ENCODE measurements around the gene CKMT2. TPM values are rescaled to one million over a fixed set of nuclear protein-coding genes. Genes with fewer than 3 reads are reported as not detected.

The CKMT2 gene
- total and polyA plus RNA-seq, 2 experiments from 2014 or later: 5.0 to 7.8 TPM

DNA sequence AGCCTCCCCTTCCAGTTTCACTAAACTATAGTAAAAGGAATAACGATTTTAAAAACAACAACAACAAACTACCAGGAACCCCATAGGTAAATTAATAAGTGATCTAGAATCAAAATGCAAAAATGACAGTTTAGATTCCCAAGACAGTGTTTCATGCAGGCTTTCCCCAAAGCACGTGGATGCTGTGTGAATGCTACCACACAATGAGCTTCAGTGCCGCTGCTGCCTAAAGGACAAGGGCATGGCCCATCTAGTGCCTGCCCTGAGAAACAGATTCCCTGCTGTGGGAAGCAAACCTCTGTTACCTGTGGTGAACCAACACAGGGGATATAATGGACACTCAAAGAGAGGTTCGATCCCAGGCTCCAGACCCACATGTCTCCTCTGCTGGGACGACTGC lies 23.7 kb upstream of the CKMT2 start:
- Histone ChIP-seq H3K79me2 (no peaks in the 10 kb centered on the region), H3K4me3 (no peak overlapping the region), H3K9me2 (replicated peaks; ENCODE audit: insufficient read depth) (no peaks in the 10 kb centered on the region), H3K9me3 (ENCODE audit: low read depth) (no peaks in the 10 kb centered on the region), H3K4me2 (no peak overlapping the region), H2AFZ (no peak overlapping the region), H3K27ac (no peak overlapping the region), H3K4me1 (ENCODE audit: insufficient read depth) (no peaks in the 10 kb centered on the region), H4K20me1 (ENCODE audit: insufficient read depth, poor library complexity, severe bottlenecking) (no peaks in the 10 kb centered on the region), H3K27me3 (no peaks in the 10 kb centered on the region), H3K36me3 (replicated peaks; ENCODE audit: insufficient read depth, low read depth) (no peaks in the 10 kb centered on the region)
- TF ChIP-seq, protein P1, sequence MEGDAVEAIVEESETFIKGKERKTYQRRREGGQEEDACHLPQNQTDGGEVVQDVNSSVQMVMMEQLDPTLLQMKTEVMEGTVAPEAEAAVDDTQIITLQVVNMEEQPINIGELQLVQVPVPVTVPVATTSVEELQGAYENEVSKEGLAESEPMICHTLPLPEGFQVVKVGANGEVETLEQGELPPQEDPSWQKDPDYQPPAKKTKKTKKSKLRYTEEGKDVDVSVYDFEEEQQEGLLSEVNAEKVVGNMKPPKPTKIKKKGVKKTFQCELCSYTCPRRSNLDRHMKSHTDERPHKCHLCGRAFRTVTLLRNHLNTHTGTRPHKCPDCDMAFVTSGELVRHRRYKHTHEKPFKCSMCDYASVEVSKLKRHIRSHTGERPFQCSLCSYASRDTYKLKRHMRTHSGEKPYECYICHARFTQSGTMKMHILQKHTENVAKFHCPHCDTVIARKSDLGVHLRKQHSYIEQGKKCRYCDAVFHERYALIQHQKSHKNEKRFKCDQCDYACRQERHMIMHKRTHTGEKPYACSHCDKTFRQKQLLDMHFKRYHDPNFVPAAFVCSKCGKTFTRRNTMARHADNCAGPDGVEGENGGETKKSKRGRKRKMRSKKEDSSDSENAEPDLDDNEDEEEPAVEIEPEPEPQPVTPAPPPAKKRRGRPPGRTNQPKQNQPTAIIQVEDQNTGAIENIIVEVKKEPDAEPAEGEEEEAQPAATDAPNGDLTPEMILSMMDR (IDR thresholded peaks at IDR 0.05; ENCODE audit: poor library complexity): no peak
- WGBS (ENCODE audit: low lambda C conversion rate, missing lambda C conversion rate): 93% methylated on average over 5 of the region's 5 CpGs
- no peak for DNase-seq (ENCODE audit: low spot score)

DNA sequence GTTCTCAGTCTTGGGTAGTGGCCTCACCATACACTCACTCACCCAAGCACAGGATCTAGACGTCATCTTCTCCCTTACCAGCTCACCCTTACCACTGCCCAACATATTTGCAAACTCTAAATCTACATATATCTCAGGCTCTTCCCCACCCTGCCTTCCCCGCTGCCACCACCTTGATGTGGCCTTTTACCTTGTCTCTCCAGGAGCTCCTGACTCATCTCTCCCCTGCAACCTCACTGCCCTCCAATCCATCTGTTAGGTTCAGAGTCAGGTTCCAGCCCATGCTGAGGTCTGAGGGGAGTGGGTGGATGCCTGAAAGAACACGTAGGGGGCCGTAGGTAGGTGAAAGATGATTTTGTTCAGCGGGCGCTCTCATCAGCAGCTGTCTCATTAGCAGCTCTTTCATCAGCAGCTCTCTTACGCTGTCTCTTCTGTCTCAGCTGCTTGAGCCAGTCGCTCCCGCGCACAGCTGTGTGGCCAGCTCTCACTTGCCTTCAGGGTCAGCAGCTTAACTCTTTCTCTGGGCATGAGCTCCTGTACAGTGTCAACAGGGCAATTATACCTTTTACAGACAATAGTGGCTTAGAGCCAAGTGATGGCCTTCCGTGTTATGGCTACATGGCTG lies 23.1 kb upstream of the CKMT2 start:
- Histone ChIP-seq H3K4me2 (no peak overlapping the region), H3K4me1 (ENCODE audit: insufficient read depth) (no peaks in the 10 kb centered on the region), H3K27ac (no peak overlapping the region), H4K20me1 (ENCODE audit: insufficient read depth, poor library complexity, severe bottlenecking) (no peaks in the 10 kb centered on the region), H3K79me2 (no peaks in the 10 kb centered on the region), H3K27me3 (no peaks in the 10 kb centered on the region), H3K4me3 (no peak overlapping the region), H3K36me3 (replicated peaks; ENCODE audit: insufficient read depth, low read depth) (no peaks in the 10 kb centered on the region), H3K9me3 (ENCODE audit: low read depth) (no peaks in the 10 kb centered on the region), H2AFZ (no peak overlapping the region), H3K9me2 (replicated peaks; ENCODE audit: insufficient read depth) (no peaks in the 10 kb centered on the region)
- no peak for TF ChIP-seq EZH2 (IDR thresholded peaks at IDR 0.05; ENCODE audit: borderline replicate concordance)
- TF ChIP-seq, protein P1 (IDR thresholded peaks at IDR 0.05; ENCODE audit: poor library complexity): no peak
- no peak for TF ChIP-seq EZH2phosphoT487 (IDR thresholded peaks at IDR 0.05; ENCODE audit: low read depth, severe bottlenecking, unreplicated experiment)
- 91% methylated on average over 11 of the region's 11 CpGs for WGBS (ENCODE audit: low lambda C conversion rate, missing lambda C conversion rate)
- DNase-seq (ENCODE audit: low spot score): no peak

DNA sequence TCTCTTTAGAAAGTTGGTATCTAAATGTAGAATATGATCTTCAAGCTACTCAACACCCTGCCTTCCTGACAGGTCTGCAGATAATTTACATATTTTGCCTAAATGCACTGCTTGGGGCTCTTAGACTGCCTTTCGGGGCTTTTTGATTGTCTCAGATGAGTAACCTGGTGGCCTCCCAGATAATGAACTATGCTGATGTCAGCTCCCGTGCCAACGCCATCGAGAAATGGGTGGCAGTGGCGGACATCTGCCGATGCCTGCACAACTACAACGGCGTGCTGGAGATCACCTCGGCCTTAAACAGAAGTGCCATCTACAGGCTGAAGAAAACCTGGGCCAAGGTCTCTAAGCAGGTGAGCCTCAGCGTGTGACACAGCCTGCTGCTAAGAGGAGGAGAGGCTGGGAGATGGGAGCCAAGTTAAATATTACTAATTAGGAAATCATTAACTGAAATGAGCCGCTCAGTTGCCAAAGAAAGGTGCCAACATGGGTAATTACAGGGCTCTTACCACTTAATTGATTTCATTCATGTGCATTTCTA lies 20.8 kb upstream of the CKMT2 start:
- no peaks in the 10 kb centered on the region for H3K27me3 ChIP-seq
- DNase-seq (ENCODE audit: low spot score): peak; percentile 75
- no peak overlapping the region for H3K4me2 ChIP-seq
- H4K20me1 ChIP-seq (ENCODE audit: insufficient read depth, poor library complexity, severe bottlenecking): no peaks in the 10 kb centered on the region
- H3K4me3 ChIP-seq: no peak overlapping the region
- H3K9me3 ChIP-seq (ENCODE audit: low read depth): no peaks in the 10 kb centered on the region
- H2AFZ ChIP-seq: no peak overlapping the region
- H3K36me3 ChIP-seq (replicated peaks; ENCODE audit: insufficient read depth, low read depth): no peaks in the 10 kb centered on the region
- WGBS (ENCODE audit: low lambda C conversion rate, missing lambda C conversion rate): 80% methylated on average over 11 of the region's 11 CpGs
- no peaks in the 10 kb centered on the region for H3K4me1 ChIP-seq (ENCODE audit: insufficient read depth)
- H3K9me2 ChIP-seq (replicated peaks; ENCODE audit: insufficient read depth): no peaks in the 10 kb centered on the region
- H3K79me2 ChIP-seq: no peaks in the 10 kb centered on the region
- peak overlapping the region; percentile 51 for H3K27ac ChIP-seq
- TF ChIP-seq, protein P1 (IDR thresholded peaks at IDR 0.05; ENCODE audit: poor library complexity): no peak
- no peak for TF ChIP-seq EZH2phosphoT487 (IDR thresholded peaks at IDR 0.05; ENCODE audit: low read depth, severe bottlenecking, unreplicated experiment)
- TF ChIP-seq EZH2 (IDR thresholded peaks at IDR 0.05; ENCODE audit: borderline replicate concordance): no peak

Measured in hepatocyte (in vitro differentiated cells).